Activated B cell treated with CpG ODN at 0.5 μM for 24 hours (primary cell): ENCODE data around the gene PPIF. TPM values are rescaled to one million over a fixed set of nuclear protein-coding genes. Genes with fewer than 3 reads are reported as not detected.

Experiments used
- ATAC-seq: fragments of 200-7000 bp; cut with Tn5 transposase; one replicate; pipeline ENCODE4 v1.10.0; 2021; ENCODE audit warnings: low read depth, mild to moderate bottlenecking, moderate library complexity
- CTCF ChIA-PET: fragments of 350-600 bp; sonication (Branson Sonifier 250); formaldehyde crosslinking; loops from one replicate; lab custom pipeline; 2021; ENCODE audit warnings: antibody characterized with exemption; lab: Charles Lee
- POLR2A ChIA-PET: fragments of 350-600 bp; sonication (Branson Sonifier 250); formaldehyde crosslinking; loops from one replicate; lab custom pipeline; 2021; ENCODE audit warnings: antibody characterized with exemption; lab: Charles Lee
- DNase-seq: peaks from one replicate; pipeline ENCODE4 v3.0.0; 2022
- H3K27ac Mint-ChIP-seq: one replicate; pipeline ENCODE4 v1.8.0; 2020; ENCODE audit warnings: mixed read lengths
- H3K27me3 Mint-ChIP-seq: one replicate; pipeline ENCODE4 v1.8.0; 2021; ENCODE audit warnings: mixed read lengths
- H3K36me3 Mint-ChIP-seq: one replicate; pipeline ENCODE4 v1.8.0; 2021; ENCODE audit warnings: low read depth, mixed read lengths
- H3K4me1 Mint-ChIP-seq: one replicate; pipeline ENCODE4 v1.8.0; 2021; ENCODE audit warnings: mixed read lengths
- H3K4me3 Mint-ChIP-seq: one replicate; pipeline ENCODE4 v1.8.0; 2020; ENCODE audit warnings: mild to moderate bottlenecking, mixed read lengths
- H3K9me3 Mint-ChIP-seq: one replicate; pipeline ENCODE4 v1.8.0; 2020; ENCODE audit warnings: mixed read lengths
- CTCF ChIP-seq: fragments of 200-600 bp; IDR thresholded peaks from one replicate; pipeline ENCODE4 v1.8.0; 2022; ENCODE audit warnings: antibody characterized with exemption, mild to moderate bottlenecking
- intact Hi-C: fragments of 100-400 bp; cut with micrococcal nuclease; formaldehyde crosslinking; loops from one replicate; pipeline ENCODE4 v1.15.1; 2024
- total RNA-seq: library from RNA; stranded (reverse); gene quantifications from 2 replicates; pipeline ENCODE4 v1.2.3, GENCODE V29; 2022

The PPIF gene
- total RNA-seq, 1 donor from 2014 or later: 72.5 TPM

GRCh38 chr10:79397051-79397450, 49.8 kb downstream of the PPIF start:
- DNase-seq (no peak), ATAC-seq (no peak)
- Mint-ChIP-seq H3K4me1 (no peaks in the 10 kb centered on the region), H3K4me3 (no peak overlapping the region), H3K27me3 (no peaks in the 10 kb centered on the region), H3K9me3 (peaks cover 2% of the 10 kb centered on the region), H3K27ac (no peak overlapping the region), H3K36me3 (no peaks in the 10 kb centered on the region)
- ChIA-PET POLR2A (no interaction called here), CTCF (no interaction called here)
- no peak for TF ChIP-seq CTCF
- intact Hi-C loops: no loop called here

- no peak for ATAC-seq
- CTCF ChIA-PET: no interaction called here
Measured at GRCh38 chr10:79397575-79398303, 50.5 kb downstream of the PPIF start.

GRCh38 chr10:79398642-79399041, 51.4 kb downstream of the PPIF start:
- ChIA-PET POLR2A (no interaction called here), CTCF (no interaction called here)
- ATAC-seq: no peak

More at GRCh38 chr10:79397575-79398303, 50.5 kb downstream of the PPIF start:
- Mint-ChIP-seq H3K4me3 (no peak overlapping the region), H3K27ac (no peak overlapping the region), H3K9me3 (peaks cover 2% of the 10 kb centered on the region), H3K36me3 (no peaks in the 10 kb centered on the region), H3K4me1 (no peaks in the 10 kb centered on the region), H3K27me3 (no peaks in the 10 kb centered on the region)
- no peak for DNase-seq
- POLR2A ChIA-PET: no interaction called here
- TF ChIP-seq CTCF: no peak
- intact Hi-C loops: no loop called here

GRCh38 chr10:79399223-79399831, 52.1 kb downstream of the PPIF start:
- ATAC-seq (no peak), DNase-seq (no peak)
- H3K9me3 Mint-ChIP-seq: peaks cover 2% of the 10 kb centered on the region
- CTCF ChIA-PET: no interaction called here
- intact Hi-C loops: no loop called here
- no peaks in the 10 kb centered on the region for H3K27me3 Mint-ChIP-seq
- TF ChIP-seq CTCF: no peak
- H3K4me3 Mint-ChIP-seq: no peak overlapping the region
- H3K4me1 Mint-ChIP-seq: no peaks in the 10 kb centered on the region
- POLR2A ChIA-PET: no interaction called here
- H3K27ac Mint-ChIP-seq: no peak overlapping the region
- H3K36me3 Mint-ChIP-seq: no peaks in the 10 kb centered on the region

More at GRCh38 chr10:79398642-79399041, 51.4 kb downstream of the PPIF start:
- H3K36me3 Mint-ChIP-seq: no peaks in the 10 kb centered on the region
- no peak overlapping the region for H3K27ac Mint-ChIP-seq
- DNase-seq: no peak
- no peak overlapping the region for H3K4me3 Mint-ChIP-seq
- H3K9me3 Mint-ChIP-seq: peaks cover 2% of the 10 kb centered on the region
- H3K27me3 Mint-ChIP-seq: no peaks in the 10 kb centered on the region
- intact Hi-C loops: no loop called here
- TF ChIP-seq CTCF: no peak
- H3K4me1 Mint-ChIP-seq: no peaks in the 10 kb centered on the region

- CTCF ChIA-PET: no interaction called here
- ATAC-seq: no peak
- no peak for DNase-seq
- intact Hi-C loops: no loop called here
- Mint-ChIP-seq H3K4me1 (no peaks in the 10 kb centered on the region), H3K36me3 (no peaks in the 10 kb centered on the region), H3K27ac (no peak overlapping the region), H3K9me3 (peaks cover 2% of the 10 kb centered on the region), H3K27me3 (no peaks in the 10 kb centered on the region), H3K4me3 (no peak overlapping the region)
- no peak for TF ChIP-seq CTCF
- POLR2A ChIA-PET: no interaction called here
Measured at GRCh38 chr10:79400146-79401004, 53.1 kb downstream of the PPIF start.
